CD4-positive, CD25-positive, alpha-beta regulatory T cell (primary cell): Measurements from ENCODE around the gene ZCCHC4. TPM values are rescaled to one million over a fixed set of nuclear protein-coding genes. Genes with fewer than 3 reads are reported as not detected.
A peak's percentile ranks its signal among the peaks of the same experiment; 100 is the strongest.

Source experiments
- ATAC-seq, 2 donors: fragments of 150-1000 bp; cut with Tn5 transposase; one replicate each; pipeline ENCODE4 v1.10.0; 2021; ENCODE audit warnings: low read depth in 2 of 2, moderate number of reproducible peaks in 2 of 2, moderate library complexity in 1 of 2
- DNase-seq, 3 donors: peaks; one replicate each; pipeline versions ENCODE4 v3.0.0 to v3.0.0-alpha.2; 2012 to 2022; ENCODE audit warnings: mixed read lengths in 1 of 3
- H3K27ac ChIP-seq: one replicate; pipeline ENCODE4 v1.7.0; 2013; ENCODE audit warnings: mild to moderate bottlenecking, low read length; ENCODE audit not compliant: insufficient read depth, poor library complexity, severe bottlenecking
- H3K27me3 ChIP-seq: one replicate; pipeline ENCODE4 v1.7.0; 2013; ENCODE audit warnings: low read length; ENCODE audit not compliant: control insufficient read depth, insufficient read depth
- H3K36me3 ChIP-seq: one replicate; pipeline ENCODE4 v1.7.0; 2013; ENCODE audit warnings: mild to moderate bottlenecking, low read length, moderate library complexity; ENCODE audit not compliant: control insufficient read depth, insufficient read depth
- H3K4me1 ChIP-seq: 2 replicates; pipeline ENCODE4 v1.7.0; 2013; ENCODE audit warnings: mild to moderate bottlenecking, low read length; ENCODE audit not compliant: insufficient read depth, control insufficient read depth, poor library complexity, severe bottlenecking
- H3K4me3 ChIP-seq: one replicate; pipeline ENCODE4 v1.7.0; 2013; ENCODE audit warnings: low read depth, mild to moderate bottlenecking, low read length, moderate library complexity
- H3K9me3 ChIP-seq, 2 experiments: 1 replicate in 1 of 2; 2 replicates in 1 of 2; pipeline ENCODE4 v1.7.0; 2013; ENCODE audit warnings: low read length in 2 of 2, mild to moderate bottlenecking in 1 of 2, moderate library complexity in 1 of 2; ENCODE audit not compliant: control insufficient read depth in 2 of 2
- H3K27ac Mint-ChIP-seq, 3 donors: one replicate each; pipeline ENCODE4 v1.8.0; 2020 to 2022; ENCODE audit warnings: mild to moderate bottlenecking in 3 of 3, mixed read lengths in 3 of 3, moderate library complexity in 2 of 3
- H3K27me3 Mint-ChIP-seq: one replicate; pipeline ENCODE4 v1.8.0; 2022; ENCODE audit warnings: mild to moderate bottlenecking, mixed read lengths
- H3K36me3 Mint-ChIP-seq: one replicate; pipeline ENCODE4 v1.8.0; 2020; ENCODE audit warnings: mixed read lengths
- H3K4me1 Mint-ChIP-seq, 4 donors: one replicate each; pipeline ENCODE4 v1.8.0; 2020 to 2022; ENCODE audit warnings: mixed read lengths in 4 of 4, mild to moderate bottlenecking in 1 of 4
- H3K4me3 Mint-ChIP-seq, 4 donors: one replicate each; pipeline ENCODE4 v1.8.0; 2020 to 2022; ENCODE audit warnings: mild to moderate bottlenecking in 4 of 4, mixed read lengths in 4 of 4, moderate library complexity in 3 of 4
- H3K9me3 Mint-ChIP-seq, 7 donors: one replicate each; pipeline ENCODE4 v1.8.0; 2020 to 2022; ENCODE audit warnings: mixed read lengths in 7 of 7, mild to moderate bottlenecking in 3 of 7, moderate library complexity in 2 of 7
- polyA plus RNA-seq, 4 donors: library from polyadenylated mRNA; unstranded; fragments of 300-500 nt; fragmentation: Illumina TruSeq; gene quantifications; one replicate each; pipeline ENCODE4 v1.2.3, GENCODE V29; 2021
- total RNA-seq: library from RNA; stranded (reverse); gene quantifications from one replicate; pipeline ENCODE4 v1.2.3, GENCODE V29; 2022

The ZCCHC4 gene, protein sequence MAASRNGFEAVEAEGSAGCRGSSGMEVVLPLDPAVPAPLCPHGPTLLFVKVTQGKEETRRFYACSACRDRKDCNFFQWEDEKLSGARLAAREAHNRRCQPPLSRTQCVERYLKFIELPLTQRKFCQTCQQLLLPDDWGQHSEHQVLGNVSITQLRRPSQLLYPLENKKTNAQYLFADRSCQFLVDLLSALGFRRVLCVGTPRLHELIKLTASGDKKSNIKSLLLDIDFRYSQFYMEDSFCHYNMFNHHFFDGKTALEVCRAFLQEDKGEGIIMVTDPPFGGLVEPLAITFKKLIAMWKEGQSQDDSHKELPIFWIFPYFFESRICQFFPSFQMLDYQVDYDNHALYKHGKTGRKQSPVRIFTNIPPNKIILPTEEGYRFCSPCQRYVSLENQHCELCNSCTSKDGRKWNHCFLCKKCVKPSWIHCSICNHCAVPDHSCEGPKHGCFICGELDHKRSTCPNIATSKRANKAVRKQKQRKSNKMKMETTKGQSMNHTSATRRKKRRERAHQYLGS
- total RNA-seq (9.5 TPM), polyA plus RNA-seq (10 to 100 TPM; 11.0 to 16.5 (median 12.4) TPM)

DNA sequence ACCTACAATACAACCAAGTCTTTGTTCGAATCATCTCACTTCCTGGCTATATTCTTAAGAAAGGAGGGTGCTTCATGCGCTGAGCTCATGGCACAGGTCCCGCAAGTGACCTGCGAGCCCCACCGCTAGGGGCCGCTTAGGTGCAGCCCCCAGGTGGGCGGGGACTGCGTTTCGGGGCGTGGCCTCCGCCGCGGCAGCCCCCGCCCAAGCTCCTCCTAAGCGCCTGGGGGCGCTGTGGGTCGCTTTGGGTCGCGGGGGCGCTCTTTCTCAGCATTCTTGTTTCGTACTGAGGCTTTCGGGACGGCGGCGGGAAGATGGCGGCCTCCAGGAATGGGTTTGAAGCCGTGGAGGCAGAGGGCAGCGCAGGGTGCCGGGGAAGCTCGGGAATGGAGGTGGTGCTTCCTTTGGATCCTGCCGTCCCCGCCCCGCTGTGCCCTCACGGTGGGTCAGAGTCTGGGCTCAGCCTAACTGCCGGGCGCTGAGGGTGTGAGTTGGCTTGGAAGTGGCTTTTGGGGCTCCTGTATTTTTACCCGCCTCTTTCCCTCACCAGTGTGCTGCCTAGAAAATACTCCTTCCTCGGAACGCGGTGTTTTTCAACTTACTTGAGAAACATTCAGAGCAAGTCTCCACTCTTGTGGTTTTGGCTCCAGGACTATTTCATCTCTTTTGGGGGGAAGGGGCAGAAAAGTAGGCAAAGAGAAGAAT is at the start of gene ZCCHC4:
Gene ZCCHC4, plus strand, starts transcription at position 279 of the 705 bp plus-strand sequence. Its CDS starts 36 bp downstream, at position 315.
- Mint-ChIP-seq H3K4me3 (peak within 1 kb of the TSS; percentile 98 to 99 (median 98)), H3K36me3 (peaks cover 12% of the 10 kb centered on the region), H3K4me1 (peaks cover 4 to 39% (median 21%) of the 10 kb centered on the region in 4 donors), H3K9me3 (no peaks in the 10 kb centered on the region), H3K27me3 (peaks cover 4% of the 10 kb centered on the region), H3K27ac (peak within 1 kb of the TSS; percentile 92 to 98 (median 97))
- peak within 1 kb of the TSS; percentile 92 for H3K4me3 ChIP-seq
- H3K27me3 ChIP-seq = no peaks in the 10 kb centered on the region
- ATAC-seq (peak; percentile 95 to 96), DNase-seq (peak; percentile 82 to 96 (median 92))
- H3K4me1 ChIP-seq = peaks cover 8% of the 10 kb centered on the region
- H3K36me3 ChIP-seq = no peaks in the 10 kb centered on the region
- H3K27ac ChIP-seq = peak within 1 kb of the TSS; percentile 77
- no peaks in the 10 kb centered on the region for H3K9me3 ChIP-seq

DNA sequence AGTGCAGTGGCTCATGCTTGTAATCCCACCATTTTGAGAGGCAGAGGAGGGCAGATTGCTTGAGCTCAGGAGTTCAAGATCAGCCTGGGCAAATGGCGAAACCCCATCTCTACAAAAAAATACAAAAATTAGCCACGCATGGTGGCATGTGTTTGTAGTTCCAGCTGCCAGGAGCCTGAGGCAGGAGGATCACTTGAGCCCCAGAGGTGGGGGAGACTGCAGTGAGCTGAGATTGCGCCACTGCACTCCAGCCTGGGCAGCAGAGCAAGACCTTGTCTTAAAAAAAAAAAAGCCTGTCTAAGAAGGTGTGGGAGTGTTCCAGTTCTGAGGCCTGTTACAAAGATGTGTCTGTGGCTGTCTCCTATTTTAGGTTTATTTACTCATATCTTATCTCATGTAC is 40.7 kb upstream of the ZCCHC4 start:
- Histone ChIP-seq H3K9me3 (no peaks in the 10 kb centered on the region), H3K4me3 (no peak overlapping the region), H3K27ac (no peak overlapping the region), H3K36me3 (peaks cover 36% of the 10 kb centered on the region), H3K27me3 (no peaks in the 10 kb centered on the region), H3K4me1 (no peaks in the 10 kb centered on the region)
- DNase-seq = no peak
- Mint-ChIP-seq H3K9me3 (no peaks in the 10 kb centered on the region), H3K36me3 (peaks cover 30% of the 10 kb centered on the region), H3K27ac (no peak overlapping the region), H3K4me1 (peaks cover 0 to 9% (median 2%) of the 10 kb centered on the region in 4 donors), H3K4me3 (no peak overlapping the region), H3K27me3 (no peaks in the 10 kb centered on the region)
- no peak for ATAC-seq

DNA sequence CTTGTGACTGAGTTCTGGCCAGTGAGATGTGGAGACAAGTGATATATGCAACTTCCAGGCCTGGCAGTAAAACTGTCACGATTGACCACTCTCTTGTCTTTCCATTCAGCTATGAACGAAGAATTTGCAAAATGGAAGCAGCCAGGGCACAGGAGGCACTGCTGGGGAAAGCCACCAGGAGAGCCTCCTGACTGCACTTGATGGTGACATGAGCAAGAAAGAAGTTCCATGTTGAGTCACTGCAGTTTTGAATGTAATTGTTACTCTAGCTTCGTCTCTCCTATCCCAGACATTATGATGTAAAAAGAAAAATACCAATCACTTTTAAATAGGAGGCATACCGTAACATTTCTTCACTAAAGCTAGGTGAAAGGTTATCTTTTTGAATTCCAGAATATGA is 32.4 kb upstream of the ZCCHC4 start:
- no peak for ATAC-seq
- Histone ChIP-seq H3K9me3 (no peaks in the 10 kb centered on the region), H3K27ac (no peak overlapping the region), H3K4me1 (no peaks in the 10 kb centered on the region), H3K27me3 (no peaks in the 10 kb centered on the region), H3K4me3 (no peak overlapping the region), H3K36me3 (peaks cover 30% of the 10 kb centered on the region)
- H3K4me3 Mint-ChIP-seq = no peak overlapping the region
- peaks cover 0 to 9% (median 3%) of the 10 kb centered on the region in 4 donors for H3K4me1 Mint-ChIP-seq
- H3K36me3 Mint-ChIP-seq = peaks cover 20% of the 10 kb centered on the region
- peaks cover 0 to 1% (median 0%) of the 10 kb centered on the region in 7 donors for H3K9me3 Mint-ChIP-seq
- DNase-seq = no peak
- no peaks in the 10 kb centered on the region for H3K27me3 Mint-ChIP-seq
- no peak overlapping the region for H3K27ac Mint-ChIP-seq

DNA sequence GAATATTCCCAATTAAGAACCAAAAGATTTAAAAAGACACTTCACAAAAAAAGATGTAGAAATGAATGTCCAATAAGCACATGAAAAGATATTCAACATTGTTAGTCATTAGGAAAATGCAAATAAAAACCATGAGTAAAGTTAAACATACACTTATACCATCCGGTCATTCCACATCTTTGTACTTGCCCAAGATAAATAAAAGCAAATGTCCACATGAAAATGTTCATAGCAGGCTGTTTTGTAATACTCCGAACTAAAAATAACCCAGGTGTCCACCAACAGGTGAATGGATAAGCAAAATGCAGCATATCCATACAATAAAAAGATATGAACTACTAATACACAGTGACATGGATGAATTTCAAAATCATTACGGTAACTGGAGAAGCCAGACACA is 28.6 kb upstream of the ZCCHC4 start:
- H3K27ac Mint-ChIP-seq = no peak overlapping the region
- peaks cover 0 to 7% (median 0%) of the 10 kb centered on the region in 4 donors for H3K4me1 Mint-ChIP-seq

DNA sequence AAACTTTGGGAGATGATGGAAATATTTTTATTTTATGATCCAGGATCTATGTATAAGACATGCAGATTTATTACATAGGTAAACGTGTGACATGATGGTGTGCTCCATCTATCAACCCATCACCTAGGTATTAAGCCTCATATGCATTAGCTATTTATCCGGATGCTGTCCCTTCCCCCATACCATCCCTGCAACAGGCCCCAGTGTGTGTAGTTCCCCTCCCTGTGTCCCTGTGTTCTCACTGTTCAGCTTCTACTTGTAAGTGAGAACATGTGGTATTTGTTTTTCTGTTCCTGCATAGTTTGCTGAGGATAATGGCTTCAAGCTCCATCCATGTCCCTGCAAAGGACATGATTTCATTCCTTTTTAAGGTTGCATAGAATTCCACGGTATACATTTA is 28.1 kb upstream of the ZCCHC4 start:
- Mint-ChIP-seq H3K27ac (no peak overlapping the region), H3K4me1 (peaks cover 0 to 7% (median 0%) of the 10 kb centered on the region in 4 donors), H3K4me3 (no peak overlapping the region)

More for the DNA sequence above, 28.6 kb upstream of the ZCCHC4 start:
- ATAC-seq (no peak), DNase-seq (no peak)
- no peaks in the 10 kb centered on the region for H3K4me1 ChIP-seq
- H3K36me3 ChIP-seq = peaks cover 13% of the 10 kb centered on the region
- Mint-ChIP-seq H3K9me3 (peaks cover 5 to 15% (median 7%) of the 10 kb centered on the region in 7 donors), H3K4me3 (no peak overlapping the region), H3K27me3 (peaks cover 11% of the 10 kb centered on the region), H3K36me3 (peaks cover 22% of the 10 kb centered on the region)
- H3K27ac ChIP-seq = no peak overlapping the region
- no peaks in the 10 kb centered on the region for H3K27me3 ChIP-seq
- H3K4me3 ChIP-seq = no peak overlapping the region
- H3K9me3 ChIP-seq = no peaks in the 10 kb centered on the region

DNA sequence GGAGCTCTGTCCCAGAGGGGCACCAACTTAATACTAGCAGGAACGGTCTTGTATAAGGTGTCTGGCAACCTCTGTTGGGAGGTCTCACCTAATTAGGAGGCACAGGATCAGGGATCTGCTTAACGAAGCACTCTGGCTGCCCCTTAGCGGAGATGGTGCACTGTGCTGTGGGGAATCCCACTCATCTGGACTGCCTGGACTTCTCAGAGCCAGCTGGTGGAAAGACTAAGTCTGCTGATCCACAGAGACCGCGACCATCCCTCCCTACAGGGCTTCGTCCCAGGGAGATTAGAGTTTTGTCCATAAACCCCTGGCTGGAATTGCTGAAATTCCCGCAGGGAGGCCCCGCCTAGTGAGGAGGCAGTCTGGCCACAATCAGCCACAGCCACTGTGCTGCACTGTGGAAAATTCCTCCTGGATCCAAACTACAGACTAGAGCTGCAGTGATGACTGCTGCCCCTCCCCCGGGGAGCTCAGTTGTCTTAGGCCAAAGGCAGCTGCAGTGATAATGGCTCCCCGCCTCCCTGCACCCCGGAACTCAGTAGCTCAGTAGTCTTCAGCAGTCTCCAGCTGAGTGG is 22.0 kb upstream of the ZCCHC4 start:
- no peak overlapping the region for H3K27ac ChIP-seq
- Mint-ChIP-seq H3K4me1 (no peaks in the 10 kb centered on the region), H3K27me3 (peaks cover 16% of the 10 kb centered on the region), H3K36me3 (peaks cover 6% of the 10 kb centered on the region), H3K9me3 (peaks cover 5 to 19% (median 9%) of the 10 kb centered on the region in 7 donors), H3K4me3 (no peak overlapping the region), H3K27ac (no peak overlapping the region)
- H3K27me3 ChIP-seq = no peaks in the 10 kb centered on the region
- H3K36me3 ChIP-seq = no peaks in the 10 kb centered on the region
- H3K4me1 ChIP-seq = no peaks in the 10 kb centered on the region
- H3K4me3 ChIP-seq = no peak overlapping the region
- no peak for DNase-seq
- H3K9me3 ChIP-seq = no peaks in the 10 kb centered on the region
- ATAC-seq = no peak

More for the DNA sequence above, 28.1 kb upstream of the ZCCHC4 start:
- Histone ChIP-seq H3K9me3 (no peaks in the 10 kb centered on the region), H3K4me3 (no peak overlapping the region), H3K36me3 (peaks cover 13% of the 10 kb centered on the region), H3K4me1 (no peaks in the 10 kb centered on the region), H3K27me3 (no peaks in the 10 kb centered on the region), H3K27ac (no peak overlapping the region)
- Mint-ChIP-seq H3K36me3 (peaks cover 22% of the 10 kb centered on the region), H3K27me3 (peaks cover 11% of the 10 kb centered on the region), H3K9me3 (peaks cover 5 to 19% (median 7%) of the 10 kb centered on the region in 7 donors)
- ATAC-seq (no peak), DNase-seq (no peak)

DNA sequence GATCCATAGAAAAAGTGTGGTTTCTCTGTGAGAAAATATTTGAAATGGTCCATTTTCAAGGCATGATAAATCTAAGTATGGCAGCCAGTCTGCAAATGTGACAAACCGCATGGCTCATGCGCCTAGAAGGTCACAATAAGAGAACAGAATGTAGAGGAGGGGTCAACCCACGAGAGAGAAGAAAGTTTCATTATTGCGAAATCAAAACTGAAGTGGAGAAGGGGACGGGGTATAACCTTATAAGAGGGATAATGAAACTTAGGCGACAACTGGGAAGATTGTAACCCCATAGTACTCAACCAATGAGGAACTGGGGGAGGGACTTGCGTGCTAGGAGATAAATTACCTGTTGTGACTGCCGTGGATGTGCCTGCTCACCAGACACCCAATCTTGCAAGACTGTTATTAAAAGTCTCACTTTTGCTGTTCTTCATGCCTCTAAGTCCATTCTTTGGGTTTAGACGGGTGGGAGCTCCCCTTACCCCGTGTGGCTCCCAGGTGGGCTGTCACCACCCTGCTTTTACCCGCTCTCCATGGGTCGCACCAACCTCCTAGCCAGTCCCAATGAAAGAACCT is 21.3 kb upstream of the ZCCHC4 start:
- Mint-ChIP-seq H3K4me3 (no peak overlapping the region), H3K9me3 (peaks cover 5 to 19% (median 9%) of the 10 kb centered on the region in 7 donors), H3K36me3 (peaks cover 6% of the 10 kb centered on the region), H3K27ac (no peak overlapping the region), H3K4me1 (no peaks in the 10 kb centered on the region), H3K27me3 (peaks cover 12% of the 10 kb centered on the region)
- H3K27ac ChIP-seq = no peak overlapping the region
- H3K4me1 ChIP-seq = no peaks in the 10 kb centered on the region
- ATAC-seq (no peak), DNase-seq (no peak)
- no peaks in the 10 kb centered on the region for H3K27me3 ChIP-seq
- no peak overlapping the region for H3K4me3 ChIP-seq
- H3K36me3 ChIP-seq = no peaks in the 10 kb centered on the region
- no peaks in the 10 kb centered on the region for H3K9me3 ChIP-seq
